Measurements from ENCODE around the gene LRCH4.
A peak's percentile ranks its signal among the peaks of the same experiment; 100 is the strongest.

Gene LRCH4, protein sequence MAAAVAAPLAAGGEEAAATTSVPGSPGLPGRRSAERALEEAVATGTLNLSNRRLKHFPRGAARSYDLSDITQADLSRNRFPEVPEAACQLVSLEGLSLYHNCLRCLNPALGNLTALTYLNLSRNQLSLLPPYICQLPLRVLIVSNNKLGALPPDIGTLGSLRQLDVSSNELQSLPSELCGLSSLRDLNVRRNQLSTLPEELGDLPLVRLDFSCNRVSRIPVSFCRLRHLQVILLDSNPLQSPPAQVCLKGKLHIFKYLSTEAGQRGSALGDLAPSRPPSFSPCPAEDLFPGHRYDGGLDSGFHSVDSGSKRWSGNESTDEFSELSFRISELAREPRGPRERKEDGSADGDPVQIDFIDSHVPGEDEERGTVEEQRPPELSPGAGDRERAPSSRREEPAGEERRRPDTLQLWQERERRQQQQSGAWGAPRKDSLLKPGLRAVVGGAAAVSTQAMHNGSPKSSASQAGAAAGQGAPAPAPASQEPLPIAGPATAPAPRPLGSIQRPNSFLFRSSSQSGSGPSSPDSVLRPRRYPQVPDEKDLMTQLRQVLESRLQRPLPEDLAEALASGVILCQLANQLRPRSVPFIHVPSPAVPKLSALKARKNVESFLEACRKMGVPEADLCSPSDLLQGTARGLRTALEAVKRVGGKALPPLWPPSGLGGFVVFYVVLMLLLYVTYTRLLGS

DNA sequence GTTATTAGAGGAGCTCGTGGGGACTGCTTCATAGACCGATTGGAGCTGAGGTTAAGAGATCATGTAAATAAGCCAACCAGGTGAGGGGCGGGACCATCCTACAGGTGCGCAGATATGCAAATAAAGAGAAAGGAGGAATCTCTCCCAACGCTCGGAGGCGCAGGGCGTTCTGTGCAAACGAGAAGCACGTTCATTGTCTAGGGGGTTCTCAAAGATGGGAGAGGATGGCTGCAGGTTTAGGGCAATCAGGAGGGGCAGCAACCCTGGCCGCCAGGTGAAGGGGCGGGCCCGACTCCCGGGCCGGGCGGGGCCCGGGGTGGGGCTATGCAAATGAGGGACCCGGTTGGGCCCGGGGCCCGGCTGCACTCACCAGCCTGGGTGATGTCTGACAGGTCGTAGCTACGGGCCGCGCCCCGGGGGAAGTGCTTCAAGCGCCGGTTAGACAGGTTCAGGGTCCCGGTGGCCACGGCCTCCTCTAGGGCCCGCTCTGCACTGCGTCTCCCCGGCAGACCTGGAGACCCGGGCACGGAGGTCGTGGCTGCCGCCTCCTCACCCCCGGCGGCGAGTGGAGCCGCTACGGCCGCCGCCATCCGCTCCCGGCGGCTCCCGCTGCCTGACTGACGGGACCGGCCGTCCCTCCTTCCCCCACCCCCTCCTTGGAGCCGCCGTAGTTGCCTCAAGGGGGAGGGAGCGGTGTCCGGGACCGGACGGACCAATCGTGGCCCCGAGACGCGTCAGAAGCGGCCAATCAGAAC, at the start of gene LRCH4:
Gene LRCH4, minus strand, starts transcription at position 619 of the 755 bp plus-strand sequence. Its CDS starts 29 bp downstream, at position 590.
- Histone ChIP-seq H3K27me3 (ENCODE audit: low read depth, low read length) (no peaks in the 10 kb centered on the region), H3K4me1 (ENCODE audit: control insufficient read depth in 1 of 2, insufficient read depth in 2 of 2, low read length in 2 of 2) (peaks cover 12 to 38% of the 10 kb centered on the region in 2 donors), H3K9me3 (ENCODE audit: control insufficient read depth in 1 of 2, low read length in 2 of 2) (no peaks in the 10 kb centered on the region), H3K27ac (ENCODE audit: low read length) (peak within 1 kb of the TSS; percentile 78), H3K36me3 (ENCODE audit: control insufficient read depth in 1 of 2, insufficient read depth in 2 of 2, low read length in 2 of 2) (peaks cover 14 to 28% of the 10 kb centered on the region in 2 donors), H3K4me3 (ENCODE audit: low read depth in 1 of 2, low read length in 2 of 2) (peak within 1 kb of the TSS; percentile 93 to 97)

DNA sequence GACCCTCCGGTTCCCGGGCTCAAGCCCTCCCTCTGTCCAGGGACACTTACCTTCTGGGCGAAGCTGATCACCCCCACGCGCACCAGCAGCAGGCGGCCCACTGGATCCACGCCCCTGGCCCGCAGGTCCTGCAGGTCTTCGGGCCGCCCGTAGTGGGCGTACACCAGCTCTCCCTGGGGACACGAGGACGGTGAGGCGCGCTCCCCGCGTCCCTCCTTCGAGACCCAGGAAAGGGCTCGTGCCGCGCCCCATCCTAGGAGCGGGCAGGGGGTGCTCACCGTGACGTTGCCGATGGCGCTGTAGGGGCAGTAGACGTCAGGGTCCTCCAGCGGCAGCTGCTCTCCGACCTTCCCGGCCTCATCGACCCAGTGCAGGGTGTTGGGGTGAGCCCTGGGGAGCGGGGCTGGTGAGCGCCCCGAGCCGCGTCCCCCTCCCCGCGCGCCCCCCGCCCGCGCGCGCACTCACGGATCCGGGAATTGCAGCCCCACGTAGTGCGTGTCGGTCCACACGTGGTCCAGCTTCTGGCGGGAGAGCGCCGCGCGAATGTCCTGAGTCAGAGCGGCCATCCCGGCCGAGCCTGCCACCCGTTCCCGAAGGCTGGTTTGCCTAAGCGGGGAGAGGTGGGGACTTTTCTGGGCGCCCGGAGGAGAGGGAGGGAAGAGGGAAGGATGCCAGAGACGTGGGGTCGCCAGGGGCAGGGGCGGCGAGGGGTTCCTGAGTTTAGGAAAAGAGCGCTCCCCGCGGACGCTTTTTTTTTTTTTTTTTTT, 47.2 kb upstream of the LRCH4 start:
- H3K27me3 ChIP-seq (ENCODE audit: low read depth, low read length) = no peaks in the 10 kb centered on the region
- no peaks in the 10 kb centered on the region for H3K36me3 ChIP-seq (ENCODE audit: control insufficient read depth in 1 of 2, insufficient read depth in 2 of 2, low read length in 2 of 2)
- peaks cover 0 to 8% of the 10 kb centered on the region in 2 donors for H3K4me1 ChIP-seq (ENCODE audit: control insufficient read depth in 1 of 2, insufficient read depth in 2 of 2, low read length in 2 of 2)
- H3K9me3 ChIP-seq (ENCODE audit: control insufficient read depth in 1 of 2, low read length in 2 of 2) = no peaks in the 10 kb centered on the region
- H3K4me3 ChIP-seq (ENCODE audit: low read depth in 1 of 2, low read length in 2 of 2) = peak overlapping the region; percentile 26 to 61
- H3K27ac ChIP-seq (ENCODE audit: low read length) = no peak overlapping the region

GRCh38 chr7:100630066-100630465, 44.1 kb upstream of the LRCH4 start:
- Histone ChIP-seq H3K4me3 (ENCODE audit: low read depth in 1 of 2, low read length in 2 of 2) (no peak overlapping the region), H3K27me3 (ENCODE audit: low read depth, low read length) (no peaks in the 10 kb centered on the region), H3K27ac (ENCODE audit: low read length) (no peak overlapping the region), H3K36me3 (ENCODE audit: control insufficient read depth in 1 of 2, insufficient read depth in 2 of 2, low read length in 2 of 2) (no peaks in the 10 kb centered on the region), H3K4me1 (ENCODE audit: control insufficient read depth in 1 of 2, insufficient read depth in 2 of 2, low read length in 2 of 2) (peaks cover 0 to 16% of the 10 kb centered on the region in 2 donors), H3K9me3 (ENCODE audit: control insufficient read depth in 1 of 2, low read length in 2 of 2) (no peaks in the 10 kb centered on the region)

GRCh38 chr7:100629117-100629716, 43.3 kb upstream of the LRCH4 start:
- no peak overlapping the region for H3K4me3 ChIP-seq (ENCODE audit: low read depth in 1 of 2, low read length in 2 of 2)
- H3K4me1 ChIP-seq (ENCODE audit: control insufficient read depth in 1 of 2, insufficient read depth in 2 of 2, low read length in 2 of 2) = peaks cover 0 to 16% of the 10 kb centered on the region in 2 donors
- H3K36me3 ChIP-seq (ENCODE audit: control insufficient read depth in 1 of 2, insufficient read depth in 2 of 2, low read length in 2 of 2) = no peaks in the 10 kb centered on the region
- no peaks in the 10 kb centered on the region for H3K9me3 ChIP-seq (ENCODE audit: control insufficient read depth in 1 of 2, low read length in 2 of 2)
- H3K27me3 ChIP-seq (ENCODE audit: low read depth, low read length) = no peaks in the 10 kb centered on the region
- H3K27ac ChIP-seq (ENCODE audit: low read length) = no peak overlapping the region

DNA sequence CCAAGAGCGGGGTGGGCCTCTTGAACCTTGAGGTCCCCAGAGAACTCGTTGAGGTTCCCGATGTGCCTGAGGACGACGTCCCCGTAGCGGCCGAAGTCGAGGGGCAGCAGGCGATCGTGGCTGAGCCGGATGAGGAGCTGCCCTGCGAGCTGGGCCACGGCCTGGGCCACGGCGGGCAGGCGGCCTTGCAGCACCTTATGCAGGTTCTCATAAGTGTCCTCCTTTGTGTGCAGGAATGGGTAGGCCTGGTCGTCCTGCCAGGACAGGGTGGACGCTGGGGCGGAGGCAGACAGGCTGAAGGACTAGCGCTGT, 41.3 kb upstream of the LRCH4 start:
- H3K4me1 ChIP-seq (ENCODE audit: control insufficient read depth in 1 of 2, insufficient read depth in 2 of 2, low read length in 2 of 2) = peaks cover 0 to 8% of the 10 kb centered on the region in 2 donors
- H3K27ac ChIP-seq (ENCODE audit: low read length) = no peak overlapping the region
- H3K4me3 ChIP-seq (ENCODE audit: low read depth in 1 of 2, low read length in 2 of 2) = no peak overlapping the region

GRCh38 chr7:100626530-100627237, 40.8 kb upstream of the LRCH4 start:
- Histone ChIP-seq H3K9me3 (ENCODE audit: control insufficient read depth in 1 of 2, low read length in 2 of 2) (no peaks in the 10 kb centered on the region), H3K4me1 (ENCODE audit: control insufficient read depth in 1 of 2, insufficient read depth in 2 of 2, low read length in 2 of 2) (peaks cover 0 to 8% of the 10 kb centered on the region in 2 donors), H3K4me3 (ENCODE audit: low read depth in 1 of 2, low read length in 2 of 2) (peak overlapping the region; percentile 9 to 46), H3K27ac (ENCODE audit: low read length) (no peak overlapping the region), H3K27me3 (ENCODE audit: low read depth, low read length) (no peaks in the 10 kb centered on the region), H3K36me3 (ENCODE audit: control insufficient read depth in 1 of 2, insufficient read depth in 2 of 2, low read length in 2 of 2) (no peaks in the 10 kb centered on the region)

More for the DNA sequence above, 41.3 kb upstream of the LRCH4 start:
- Histone ChIP-seq H3K9me3 (ENCODE audit: control insufficient read depth in 1 of 2, low read length in 2 of 2) (no peaks in the 10 kb centered on the region), H3K27me3 (ENCODE audit: low read depth, low read length) (no peaks in the 10 kb centered on the region), H3K36me3 (ENCODE audit: control insufficient read depth in 1 of 2, insufficient read depth in 2 of 2, low read length in 2 of 2) (no peaks in the 10 kb centered on the region)

- Histone ChIP-seq H3K4me3 (ENCODE audit: low read depth in 1 of 2, low read length in 2 of 2) (peak overlapping the region; percentile 9 to 46), H3K36me3 (ENCODE audit: control insufficient read depth in 1 of 2, insufficient read depth in 2 of 2, low read length in 2 of 2) (no peaks in the 10 kb centered on the region), H3K27me3 (ENCODE audit: low read depth, low read length) (no peaks in the 10 kb centered on the region), H3K27ac (ENCODE audit: low read length) (no peak overlapping the region), H3K9me3 (ENCODE audit: control insufficient read depth in 1 of 2, low read length in 2 of 2) (no peaks in the 10 kb centered on the region), H3K4me1 (ENCODE audit: control insufficient read depth in 1 of 2, insufficient read depth in 2 of 2, low read length in 2 of 2) (peaks cover 0 to 8% of the 10 kb centered on the region in 2 donors)
Observed at GRCh38 chr7:100626055-100626454, 40.1 kb upstream of the LRCH4 start.

GRCh38 chr7:100623951-100624824, 38.3 kb upstream of the LRCH4 start:
- no peaks in the 10 kb centered on the region for H3K9me3 ChIP-seq (ENCODE audit: control insufficient read depth in 1 of 2, low read length in 2 of 2)
- peaks cover 0 to 8% of the 10 kb centered on the region in 2 donors for H3K4me1 ChIP-seq (ENCODE audit: control insufficient read depth in 1 of 2, insufficient read depth in 2 of 2, low read length in 2 of 2)
- no peak overlapping the region for H3K27ac ChIP-seq (ENCODE audit: low read length)
- no peaks in the 10 kb centered on the region for H3K27me3 ChIP-seq (ENCODE audit: low read depth, low read length)
- H3K36me3 ChIP-seq (ENCODE audit: control insufficient read depth in 1 of 2, insufficient read depth in 2 of 2, low read length in 2 of 2) = no peaks in the 10 kb centered on the region
- H3K4me3 ChIP-seq (ENCODE audit: low read depth in 1 of 2, low read length in 2 of 2) = no peak overlapping the region

DNA sequence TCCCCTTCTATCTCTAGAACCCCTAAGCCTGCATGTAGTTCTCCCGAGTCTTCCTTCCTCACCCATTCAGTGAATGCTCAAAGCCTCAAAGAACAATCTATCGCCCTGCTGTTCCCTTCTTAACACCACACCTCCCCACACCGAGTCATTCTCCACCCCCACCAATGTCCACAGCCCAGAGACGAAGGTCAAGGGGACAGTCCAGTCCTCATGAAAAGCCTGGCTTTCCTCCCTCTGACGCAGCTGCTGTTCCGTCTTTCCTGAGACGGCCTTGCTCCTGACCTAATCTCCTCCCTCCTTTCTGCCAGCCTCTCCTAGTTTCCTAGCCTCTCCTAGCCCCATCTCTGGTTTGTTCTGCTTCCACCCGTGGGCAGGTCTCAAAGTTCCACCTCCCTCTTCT, 35.6 kb upstream of the LRCH4 start:
- Histone ChIP-seq H3K9me3 (ENCODE audit: control insufficient read depth in 1 of 2, low read length in 2 of 2) (no peaks in the 10 kb centered on the region), H3K27ac (ENCODE audit: low read length) (no peak overlapping the region), H3K27me3 (ENCODE audit: low read depth, low read length) (no peaks in the 10 kb centered on the region), H3K36me3 (ENCODE audit: control insufficient read depth in 1 of 2, insufficient read depth in 2 of 2, low read length in 2 of 2) (peaks cover 0 to 2% of the 10 kb centered on the region in 2 donors), H3K4me3 (ENCODE audit: low read depth in 1 of 2, low read length in 2 of 2) (no peak overlapping the region), H3K4me1 (ENCODE audit: control insufficient read depth in 1 of 2, insufficient read depth in 2 of 2, low read length in 2 of 2) (peaks cover 0 to 3% of the 10 kb centered on the region in 2 donors)

Data from muscle layer of duodenum (tissue), 2 donors.